ENCODE measurements around the gene CXXC4. TPM values are rescaled to one million over a fixed set of nuclear protein-coding genes. Genes with fewer than 3 reads are reported as not detected.

Gene CXXC4
- total RNA-seq: 1.4 TPM

- DNase-seq: peak; percentile 95
Measured at GRCh38 chr4:104494822-104495559, at the start of gene CXXC4. Gene CXXC4, minus strand, starts transcription at chr4:104494894. Its CDS starts 3,092 bp downstream, at chr4:104491802.

GRCh38 chr4:104533156-104533555 lies 38.5 kb upstream of the CXXC4 start:
- no peak for DNase-seq

- DNase-seq: no peak
Measured at GRCh38 chr4:104532677-104533076, 38.0 kb upstream of the CXXC4 start.

- peak; percentile 28 for DNase-seq
Measured at GRCh38 chr4:104531390-104531789, 36.7 kb upstream of the CXXC4 start.

GRCh38 chr4:104530426-104530825 lies 35.7 kb upstream of the CXXC4 start:
- no peak for DNase-seq

- no peak for DNase-seq
Measured at GRCh38 chr4:104524591-104524990, 29.9 kb upstream of the CXXC4 start.

- DNase-seq: no peak
Measured at GRCh38 chr4:104524026-104524425, 29.3 kb upstream of the CXXC4 start.

- no peak for DNase-seq
Measured at GRCh38 chr4:104519588-104519987, 24.9 kb upstream of the CXXC4 start.

- DNase-seq: no peak
Measured at GRCh38 chr4:104516884-104517283, 22.2 kb upstream of the CXXC4 start.

GRCh38 chr4:104508224-104508623 lies 13.5 kb upstream of the CXXC4 start:
- DNase-seq: no peak

GRCh38 chr4:104507112-104507511 lies 12.4 kb upstream of the CXXC4 start:
- DNase-seq: no peak

- DNase-seq: no peak
Measured at GRCh38 chr4:104504536-104504935, 9.8 kb upstream of the CXXC4 start.

- DNase-seq: no peak
Measured at GRCh38 chr4:104502471-104502870, 7.8 kb upstream of the CXXC4 start.

GRCh38 chr4:104501290-104501689 lies 6.6 kb upstream of the CXXC4 start:
- DNase-seq: peak; percentile 24

GRCh38 chr4:104500442-104500841 lies 5.7 kb upstream of the CXXC4 start:
- no peak for DNase-seq

- no peak for DNase-seq
Measured at GRCh38 chr4:104494185-104494584, 509 bp downstream of the CXXC4 start.

GRCh38 chr4:104493081-104493831 lies 1.4 kb downstream of the CXXC4 start:
- peak; percentile 15 for DNase-seq

- DNase-seq: peak; percentile 71
Measured at GRCh38 chr4:104492183-104492771, 2.4 kb downstream of the CXXC4 start.

GRCh38 chr4:104491481-104492182 lies 3.1 kb downstream of the CXXC4 start:
- DNase-seq: peak; percentile 74

GRCh38 chr4:104490770-104491480 lies 3.8 kb downstream of the CXXC4 start:
- peak; percentile 90 for DNase-seq

- no peak for DNase-seq
Measured at GRCh38 chr4:104490096-104490769, 4.5 kb downstream of the CXXC4 start.
